GM19023 (cell line): ENCODE measurements around the gene ARL14EPL.
"Not testable (repeated sequence)": the region's sequence is repeated elsewhere in the genome, so short reads cannot be mapped to it uniquely, and the experiment has no call there.

Experiments
- ATAC-seq: cut with Tn5 transposase; IDR thresholded peaks from one replicate; pipeline ENCODE4 v1.9.1; 2021; ENCODE audit warnings: mild to moderate bottlenecking, moderate library complexity; ENCODE audit not compliant: unreplicated experiment

ARL14EPL gene

GRCh38 chr5:116046261-116046660 is 14.0 kb downstream of the ARL14EPL start:
- no peak for ATAC-seq

DNA sequence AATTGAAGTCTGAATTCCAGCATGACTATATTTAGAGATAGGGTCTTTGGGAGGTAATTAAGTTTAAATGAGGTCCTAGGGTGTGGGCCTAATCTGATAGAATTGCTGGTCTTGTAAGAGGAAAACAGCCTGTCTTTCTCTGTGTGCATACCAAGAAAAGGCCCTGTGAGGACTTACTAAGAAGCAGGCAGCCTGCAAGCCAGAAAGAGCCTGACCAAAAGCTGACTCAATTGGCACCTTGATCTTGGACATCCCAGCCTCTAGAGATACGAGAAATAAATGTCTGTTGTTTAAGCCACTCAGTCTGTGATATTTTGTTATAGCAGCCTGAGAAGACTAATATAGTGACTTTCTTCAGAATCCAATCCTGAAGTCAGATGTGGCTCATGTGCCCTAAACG is 14.6 kb downstream of the ARL14EPL start:
- no peak for ATAC-seq

DNA sequence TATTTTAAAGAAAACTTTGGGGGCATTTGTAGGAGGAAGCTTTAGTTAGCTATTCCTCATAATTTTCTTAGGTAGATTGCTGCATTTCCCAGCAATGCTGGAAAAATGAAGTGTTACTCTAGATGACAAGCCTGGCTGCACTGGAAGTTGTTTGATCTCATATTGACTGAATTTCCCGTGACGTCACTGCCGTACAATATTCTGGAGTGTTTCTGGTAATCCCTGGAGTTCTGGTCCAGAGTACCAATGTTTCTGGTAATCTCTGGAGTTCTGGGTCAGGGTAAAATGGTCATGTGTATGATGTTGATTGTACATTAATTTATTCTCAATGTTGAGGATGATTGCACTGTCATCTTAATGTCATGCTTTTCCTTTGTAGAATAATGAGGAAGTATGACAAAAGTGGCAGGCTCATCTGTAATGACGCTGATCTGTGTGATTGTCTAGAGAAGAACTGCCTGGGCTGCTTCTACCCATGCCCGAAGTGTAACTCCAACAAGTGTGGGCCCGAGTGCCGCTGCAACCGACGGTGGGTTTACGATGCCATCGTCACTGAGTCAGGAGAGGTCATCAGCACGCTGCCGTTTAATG is 26.2 kb downstream of the ARL14EPL start:
- no peak for ATAC-seq

DNA sequence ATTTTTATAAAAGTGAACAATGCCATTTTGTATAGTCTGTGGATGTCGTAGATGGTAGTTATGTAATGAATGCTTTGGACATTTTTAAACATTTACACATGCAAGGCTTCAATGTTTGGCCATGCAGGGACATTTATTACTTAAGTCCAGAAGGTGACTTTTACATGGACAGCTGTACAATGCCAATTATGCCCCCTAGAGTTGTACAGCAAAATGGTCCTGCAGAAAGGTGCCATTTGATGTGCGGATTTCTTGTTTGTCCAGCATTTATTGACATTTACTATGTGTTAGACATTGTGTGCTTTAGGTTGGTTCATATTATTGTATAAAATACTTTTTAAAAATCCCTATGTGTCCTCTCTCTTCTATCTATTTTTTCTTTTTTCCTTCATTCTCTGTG is 30.1 kb downstream of the ARL14EPL start:
- no peak for ATAC-seq

DNA sequence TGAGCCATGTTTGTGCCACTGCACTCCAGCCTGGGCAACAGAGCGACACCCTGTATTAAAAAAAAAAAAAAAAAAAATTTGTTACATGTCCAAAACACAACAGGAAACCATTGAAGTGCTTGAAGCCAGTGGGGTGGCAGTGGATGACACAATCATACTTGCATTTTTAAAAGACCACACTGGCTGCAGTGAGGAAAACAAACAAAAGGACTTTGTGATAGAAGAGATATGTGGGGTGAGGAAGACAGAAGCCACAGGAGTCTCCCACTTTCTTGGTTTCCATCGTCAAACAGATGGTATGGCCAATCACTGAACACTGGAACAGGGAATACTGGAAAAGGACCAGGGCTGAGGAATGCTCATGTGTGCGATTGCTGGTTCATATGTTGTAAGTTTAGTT is 31.7 kb downstream of the ARL14EPL start:
- no peak for ATAC-seq

- ATAC-seq = no peak
These were observed 35.9 kb downstream of the ARL14EPL start for GRCh38 chr5:116068028-116068632.

DNA sequence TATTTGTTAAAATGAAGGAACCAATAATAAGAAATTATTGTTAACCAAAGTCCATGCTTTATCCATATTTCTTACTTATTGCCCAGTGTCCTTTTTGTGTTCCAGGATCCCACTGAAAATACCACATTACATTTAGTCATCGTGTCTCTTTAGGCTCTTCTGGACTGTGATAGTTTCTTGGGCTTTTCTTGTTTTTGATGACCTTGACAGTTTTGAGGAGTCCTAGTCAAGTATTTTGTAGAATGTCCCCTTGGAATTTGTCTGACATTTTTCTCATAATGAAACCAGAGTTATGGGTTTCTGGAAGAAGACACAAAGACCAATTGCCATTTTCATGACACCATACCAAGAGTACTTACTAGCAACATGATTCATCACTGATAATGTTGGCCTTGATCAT is 38.9 kb downstream of the ARL14EPL start:
- no peak for ATAC-seq

DNA sequence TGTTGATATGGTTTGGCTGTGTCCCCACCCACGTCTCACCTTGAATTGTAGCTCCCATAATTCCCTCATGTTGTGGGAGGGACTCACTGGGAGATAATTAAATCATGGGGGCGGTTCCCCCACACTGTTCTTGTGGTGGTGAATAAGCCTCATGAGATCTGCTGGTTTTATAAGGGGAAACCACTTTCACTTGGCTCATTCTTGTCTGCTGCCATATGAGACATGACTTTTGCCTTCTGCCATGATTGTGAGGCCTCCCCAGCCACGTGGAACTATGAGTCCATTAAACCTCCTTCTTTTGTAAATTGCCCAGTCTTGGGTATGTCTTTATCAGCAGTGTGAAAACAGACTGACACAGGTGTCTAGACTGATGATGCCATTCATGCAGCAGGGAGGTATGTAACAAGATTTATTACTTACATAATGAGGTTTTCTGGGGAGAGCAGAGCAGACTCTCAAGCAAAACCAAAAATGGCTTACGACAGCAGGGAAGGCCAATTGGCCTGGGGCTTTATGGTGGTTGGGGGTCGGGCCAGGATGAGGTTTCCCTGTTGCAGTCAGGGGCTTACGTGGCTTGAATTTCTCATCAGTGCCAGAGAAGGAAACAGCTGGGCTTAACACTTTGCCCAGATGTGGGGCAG is 43.0 kb downstream of the ARL14EPL start:
- ATAC-seq = no peak

DNA sequence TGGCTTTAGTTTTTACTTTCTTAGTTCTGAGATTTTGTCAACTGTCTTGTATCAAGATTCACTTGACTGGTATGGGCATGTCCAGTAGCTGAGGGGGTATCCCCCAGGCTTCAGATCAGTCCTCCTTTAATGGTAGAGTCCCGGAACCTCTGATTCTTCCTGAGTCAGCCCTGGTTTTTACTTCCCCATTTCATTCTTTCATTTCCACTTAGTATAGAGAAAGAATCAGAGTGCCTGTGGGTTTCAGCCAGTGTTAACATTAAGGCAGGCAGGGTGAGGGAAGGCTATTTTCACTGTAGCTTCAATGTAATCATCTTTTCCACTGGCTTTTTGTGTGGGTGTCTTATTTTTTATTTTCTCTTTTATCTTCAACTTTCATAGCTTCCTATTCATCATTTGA is 44.2 kb downstream of the ARL14EPL start:
- peak; percentile 98 for ATAC-seq

GRCh38 chr5:116078199-116078598 is 45.9 kb downstream of the ARL14EPL start:
- ATAC-seq = no peak

DNA sequence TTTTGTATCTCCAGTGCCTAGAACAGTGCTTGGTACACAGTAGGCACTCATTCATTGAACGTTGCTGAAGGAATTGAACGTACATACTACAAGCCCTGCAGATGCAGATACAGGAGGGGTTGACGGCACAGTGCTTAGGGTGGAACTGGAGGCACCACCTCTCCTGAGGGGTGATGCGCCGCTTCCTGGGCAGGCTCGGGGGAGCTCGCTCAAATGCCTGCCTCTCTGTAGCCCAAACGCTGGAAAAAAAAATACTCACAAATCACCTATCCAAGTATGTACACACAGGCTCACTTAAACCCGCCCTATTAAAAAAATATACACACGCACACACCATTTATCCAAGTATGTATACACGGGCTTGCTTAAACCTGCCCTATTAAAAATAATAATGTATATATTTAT is 52.0 kb downstream of the ARL14EPL start:
- no peak for ATAC-seq

DNA sequence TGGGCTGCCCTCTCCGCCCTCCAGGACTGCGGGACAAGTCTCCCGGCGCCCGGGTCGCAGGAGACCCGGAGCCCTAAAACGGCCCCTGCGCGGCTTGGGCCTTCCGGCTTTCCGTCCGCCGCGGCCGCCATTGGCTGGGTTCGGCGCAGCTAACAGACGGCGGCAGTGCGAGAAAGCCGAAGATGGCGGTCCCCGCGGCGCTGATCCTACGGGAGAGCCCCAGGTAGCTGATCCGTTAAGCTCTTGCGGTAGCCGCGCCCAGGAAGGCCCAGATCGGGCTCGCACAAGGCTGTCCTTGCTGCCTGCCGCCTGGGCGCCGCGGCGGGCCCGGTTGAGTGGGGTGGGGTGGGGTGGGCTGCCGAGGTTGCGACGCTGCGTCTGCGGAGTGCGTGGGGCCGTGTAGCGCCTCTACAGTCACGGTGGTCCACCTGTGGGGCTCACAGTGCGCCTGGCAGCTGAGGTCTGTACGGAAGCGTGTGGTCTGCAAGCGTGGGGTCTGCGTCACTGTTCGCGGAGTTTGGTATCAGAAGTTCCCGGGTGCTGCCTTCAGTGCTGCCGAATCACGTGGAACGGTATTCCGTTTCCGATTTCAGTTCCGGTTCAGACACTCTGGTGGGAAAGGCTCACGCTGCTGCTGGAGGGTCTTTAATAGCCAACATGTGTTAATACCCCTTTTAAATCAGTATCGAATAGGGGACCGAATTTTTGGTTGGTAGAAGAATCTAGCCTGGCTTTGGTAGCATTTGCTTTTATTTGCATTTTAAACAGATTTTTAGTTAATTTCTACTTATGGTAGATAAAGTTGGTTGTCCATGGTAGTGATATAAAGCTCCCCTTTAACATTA is 52.8 kb downstream of the ARL14EPL start, which contains the start of gene COMMD10:
TSS of gene COMMD10 (plus strand) at position 155 of the 845 bp plus-strand sequence.
- ATAC-seq = peak; percentile 95

GRCh38 chr5:116086309-116086708 is 54.0 kb downstream of the ARL14EPL start:
- ATAC-seq = not testable (repeated sequence)

DNA sequence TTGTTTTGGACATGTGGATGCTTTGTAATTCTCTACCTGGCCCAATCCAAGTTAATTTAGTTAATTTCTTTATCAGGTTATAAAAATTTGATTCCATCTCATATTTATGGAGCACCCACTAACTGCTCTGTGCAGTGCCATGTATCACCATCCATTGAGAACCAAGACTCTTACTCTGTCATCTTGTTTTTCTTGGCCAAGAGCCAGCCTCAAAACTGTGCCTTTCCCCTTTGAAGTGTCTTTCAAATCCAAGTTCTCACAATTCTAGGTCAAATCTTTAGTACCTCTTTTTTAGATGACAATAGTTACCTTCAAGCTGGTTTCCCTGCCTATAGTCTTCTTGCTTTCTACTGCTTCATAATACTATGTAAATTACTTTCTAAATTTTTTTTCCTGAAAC is 55.8 kb downstream of the ARL14EPL start:
- no peak for ATAC-seq

DNA sequence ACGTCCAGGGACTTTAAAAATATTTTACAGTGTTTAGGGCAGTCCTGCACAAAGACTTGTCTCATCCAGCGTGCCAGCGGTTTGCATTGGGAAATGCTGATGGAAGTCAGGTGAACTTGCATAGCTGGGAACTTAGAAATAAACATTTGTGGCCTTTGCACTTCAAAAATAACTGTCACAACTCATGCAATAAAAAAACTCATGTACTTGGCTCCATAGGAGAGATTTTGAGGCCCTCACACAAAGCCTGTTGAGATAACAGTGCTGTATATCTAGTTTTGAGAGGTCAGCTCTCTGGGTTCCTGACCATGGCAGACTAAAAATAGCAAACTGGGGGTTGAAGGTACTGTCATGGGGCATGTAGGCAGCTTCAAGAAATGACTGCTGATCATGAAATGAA is 58.0 kb downstream of the ARL14EPL start:
- no peak for ATAC-seq

DNA sequence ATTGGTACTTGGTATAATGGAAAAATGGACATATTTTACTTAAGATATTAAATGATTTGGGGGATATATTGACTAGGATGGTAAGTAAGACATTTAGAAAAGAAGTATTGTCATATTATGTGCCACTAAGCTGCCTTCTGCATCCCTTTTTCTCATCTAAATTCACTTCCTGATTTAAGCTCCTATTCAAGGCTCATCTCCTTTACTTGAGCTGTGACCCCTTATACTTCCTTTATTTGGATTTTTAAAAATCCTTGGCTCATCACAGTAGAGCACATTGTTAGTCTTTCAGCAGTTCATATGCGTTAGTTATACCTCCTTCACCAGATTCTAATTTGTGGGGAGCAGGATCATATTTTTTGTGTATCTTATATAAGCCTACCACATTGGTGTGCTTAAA is 59.1 kb downstream of the ARL14EPL start:
- ATAC-seq = no peak

- ATAC-seq = no peak
These were observed 65.0 kb downstream of the ARL14EPL start for GRCh38 chr5:116097301-116097700.

- ATAC-seq = no peak
These were observed 66.7 kb downstream of the ARL14EPL start for GRCh38 chr5:116098998-116099397.

GRCh38 chr5:116104941-116105340 is 72.7 kb downstream of the ARL14EPL start:
- ATAC-seq = not testable (repeated sequence)
